DMS79 (cell line): ENCODE data around the gene NUMBL.
A peak's percentile ranks its signal among the peaks of the same experiment; 100 is the strongest.
"Not testable (repeated sequence)": the region's sequence is repeated elsewhere in the genome, so short reads cannot be mapped to it uniquely, and the experiment has no call there.

Experiments
- DNase-seq: peaks from one replicate; lab custom pipeline; 2025; lab: John Stamatoyannopoulos, UW

Gene NUMBL

GRCh38 chr19:40690050-40690692 is at the start of gene NUMBL:
Gene NUMBL (minus strand): TSS chr19:40690651. CDS start chr19:40690483, 168 bp downstream.
- DNase-seq, result no peak

DNA sequence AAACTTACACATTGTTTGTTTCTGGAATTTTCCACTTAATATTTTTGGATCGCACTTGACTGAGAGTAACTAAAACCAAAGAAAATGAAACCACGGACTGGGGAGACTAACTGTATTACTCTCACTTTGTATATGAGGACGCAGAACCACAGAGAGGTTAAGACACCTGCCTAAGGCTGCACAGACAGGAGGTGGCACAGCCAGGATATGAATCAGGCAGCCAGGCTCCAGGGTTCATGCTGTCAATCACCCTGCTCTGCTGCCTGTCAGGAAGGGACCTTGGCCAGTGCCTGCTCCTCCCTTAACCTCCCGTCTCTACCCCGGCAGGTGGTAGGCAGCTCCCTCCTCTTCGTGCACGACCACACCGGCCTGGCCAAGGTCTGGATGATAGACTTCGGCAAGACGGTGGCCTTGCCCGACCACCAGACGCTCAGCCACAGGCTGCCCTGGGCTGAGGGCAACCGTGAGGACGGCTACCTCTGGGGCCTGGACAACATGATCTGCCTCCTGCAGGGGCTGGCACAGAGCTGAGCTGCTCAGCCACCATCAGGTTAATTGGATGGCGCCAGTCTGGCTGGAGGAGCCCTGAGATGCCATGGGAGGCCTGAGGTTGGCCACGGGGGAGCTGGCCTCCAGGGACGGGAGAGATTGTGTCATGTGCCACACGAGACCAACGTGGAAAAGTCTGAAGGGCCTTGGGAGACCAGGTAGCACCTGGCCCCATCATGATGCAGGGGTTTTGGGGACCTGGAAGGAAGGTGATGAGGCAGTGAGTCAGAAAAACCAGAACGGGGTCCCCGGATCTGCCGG is 48.8 kb upstream of the NUMBL start:
- DNase-seq, result no peak

DNA sequence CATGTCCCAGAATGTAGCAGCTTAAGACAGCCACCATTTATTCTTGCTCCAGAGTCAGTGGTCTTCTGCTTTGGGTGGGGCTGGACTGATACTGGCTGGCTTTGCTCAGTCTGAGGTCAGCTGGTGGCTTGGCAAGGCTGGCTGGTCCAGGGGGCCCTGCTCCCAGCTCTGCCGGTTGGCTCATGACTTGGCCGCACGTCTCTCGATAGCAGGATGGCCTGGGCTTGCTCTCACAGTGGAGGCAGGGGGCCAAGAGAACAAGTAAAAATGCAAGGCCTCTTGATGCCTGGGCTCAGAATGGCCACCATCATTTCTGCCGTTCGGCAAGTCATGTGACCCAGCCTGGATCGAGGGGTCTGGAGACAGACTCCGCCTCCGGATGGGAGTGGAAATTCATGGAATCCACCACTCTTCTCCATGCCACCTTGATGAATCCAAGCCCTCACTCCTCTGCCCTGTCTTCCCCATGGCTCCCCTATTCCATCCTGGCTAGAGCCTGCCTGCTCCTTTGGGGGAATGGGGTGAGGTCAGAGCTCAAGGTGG is 46.7 kb upstream of the NUMBL start:
- no peak for DNase-seq

GRCh38 chr19:40736661-40737060 is 46.2 kb upstream of the NUMBL start:
- no peak for DNase-seq

DNA sequence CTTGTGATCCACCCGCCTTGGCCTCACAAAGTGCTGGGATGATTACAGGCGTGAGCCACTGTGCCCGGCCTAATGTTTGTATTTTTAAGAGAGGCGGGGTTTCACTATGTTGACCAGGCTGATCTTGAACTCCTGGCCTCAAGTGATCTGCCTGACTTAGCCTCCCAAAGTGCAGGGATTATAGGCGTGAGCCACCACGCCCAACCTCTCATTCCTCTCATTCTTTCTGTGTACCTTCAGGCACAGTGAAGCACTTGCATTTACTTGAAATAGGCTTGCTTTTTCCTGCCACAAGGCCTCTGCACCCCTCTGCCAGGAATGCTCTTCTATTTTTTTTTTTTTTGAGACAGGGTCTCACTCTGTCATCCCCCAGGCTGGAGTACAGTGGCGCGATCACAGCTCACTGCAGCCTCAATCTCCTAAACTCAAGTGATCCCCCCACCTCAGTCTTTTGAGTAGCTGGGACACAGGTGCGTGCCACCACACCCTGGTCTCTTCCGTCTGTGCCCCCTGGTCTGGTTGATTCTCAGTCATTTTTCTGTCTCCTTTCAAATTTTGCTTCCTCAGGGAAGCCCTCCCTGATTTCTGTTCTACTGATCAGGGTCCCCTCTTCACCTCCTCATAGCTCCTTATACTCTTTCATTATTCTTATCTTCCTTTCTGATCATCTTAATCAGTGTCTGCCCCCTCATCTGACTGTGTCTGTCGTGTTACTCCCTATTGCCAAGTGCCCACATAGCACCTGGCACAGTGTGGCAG is 44.7 kb upstream of the NUMBL start:
- DNase-seq, result no peak

DNA sequence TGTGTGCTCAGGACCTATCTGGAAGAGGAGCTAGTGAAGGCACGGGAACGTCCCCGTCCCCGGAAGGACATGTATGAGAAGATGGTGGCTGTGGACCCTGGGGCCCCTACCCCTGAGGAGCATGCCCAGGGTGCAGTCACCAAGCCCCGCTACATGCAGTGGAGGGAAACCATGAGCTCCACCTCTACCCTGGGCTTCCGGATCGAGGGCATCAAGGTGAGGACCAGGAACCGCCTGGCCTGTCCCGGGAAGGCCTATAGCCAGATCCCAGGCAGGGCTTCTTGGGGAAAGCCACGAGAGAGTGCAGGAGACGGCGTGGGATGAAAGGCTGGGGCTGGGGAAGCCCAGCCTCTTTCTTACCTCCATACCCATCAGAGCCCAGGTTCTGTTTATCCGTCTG is 42.7 kb upstream of the NUMBL start:
- no peak for DNase-seq

GRCh38 chr19:40732304-40732703 is 41.9 kb upstream of the NUMBL start:
- DNase-seq, result not testable (repeated sequence)

- DNase-seq, result not testable (repeated sequence)
These were observed 39.6 kb upstream of the NUMBL start for GRCh38 chr19:40730065-40730464.

DNA sequence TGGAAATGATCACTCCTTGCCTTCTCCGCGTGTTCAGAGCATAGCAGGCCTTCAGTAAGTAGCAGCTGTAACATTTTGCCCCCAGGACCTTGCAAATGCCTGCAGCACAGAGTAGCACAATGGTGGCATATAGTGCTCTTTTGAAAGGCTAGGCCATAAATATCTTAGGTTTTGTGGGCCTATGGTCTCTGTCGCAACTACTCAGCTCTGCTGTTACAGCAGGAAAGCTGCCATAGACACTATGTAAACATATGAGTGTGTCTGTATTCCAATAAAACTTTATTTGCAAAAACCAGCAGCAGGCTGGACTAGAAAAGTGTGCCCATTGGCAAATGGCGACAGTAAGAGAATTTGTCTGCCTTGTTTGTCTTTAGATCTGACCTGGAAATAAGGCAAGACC is 35.8 kb upstream of the NUMBL start:
- DNase-seq, result no peak

DNA sequence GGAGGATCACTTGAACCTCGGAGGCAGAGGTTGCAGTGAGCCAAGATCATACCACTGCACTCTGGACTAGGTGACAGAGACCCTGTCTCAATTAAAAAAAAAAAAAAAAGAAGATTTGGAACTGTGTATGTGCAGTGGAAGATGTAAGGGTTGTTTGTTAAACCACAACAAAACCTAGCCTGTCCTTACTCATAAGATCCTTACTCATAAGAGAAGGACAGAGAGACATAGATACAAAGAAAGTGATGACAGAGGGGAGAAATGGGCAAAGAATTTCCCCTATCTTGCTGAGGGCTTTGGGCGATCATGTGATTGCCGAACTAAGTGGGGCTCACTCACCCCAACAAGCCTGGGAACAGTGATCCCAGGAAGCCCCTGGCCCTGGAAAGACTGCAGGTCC is 34.4 kb upstream of the NUMBL start:
- DNase-seq, result no peak

DNA sequence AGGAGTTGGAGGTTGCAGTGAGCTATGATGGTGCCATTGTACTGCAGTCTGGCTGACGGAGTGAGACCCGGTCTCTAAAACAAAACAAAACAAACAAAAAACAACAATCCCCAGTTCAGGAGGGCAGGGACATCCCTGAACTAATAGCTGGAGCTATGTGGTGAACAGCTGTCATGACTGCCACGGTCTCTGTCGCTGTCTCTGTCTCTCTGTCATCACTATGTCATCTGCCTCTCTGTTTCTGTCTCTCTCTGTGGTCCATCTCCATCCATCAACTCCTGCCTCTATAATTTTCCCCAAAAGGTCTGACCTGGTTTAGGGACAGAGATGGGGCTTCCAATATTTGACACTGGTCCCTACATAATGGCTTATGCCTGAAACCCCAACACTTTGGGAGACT is 33.9 kb upstream of the NUMBL start:
- DNase-seq, result no peak

DNA sequence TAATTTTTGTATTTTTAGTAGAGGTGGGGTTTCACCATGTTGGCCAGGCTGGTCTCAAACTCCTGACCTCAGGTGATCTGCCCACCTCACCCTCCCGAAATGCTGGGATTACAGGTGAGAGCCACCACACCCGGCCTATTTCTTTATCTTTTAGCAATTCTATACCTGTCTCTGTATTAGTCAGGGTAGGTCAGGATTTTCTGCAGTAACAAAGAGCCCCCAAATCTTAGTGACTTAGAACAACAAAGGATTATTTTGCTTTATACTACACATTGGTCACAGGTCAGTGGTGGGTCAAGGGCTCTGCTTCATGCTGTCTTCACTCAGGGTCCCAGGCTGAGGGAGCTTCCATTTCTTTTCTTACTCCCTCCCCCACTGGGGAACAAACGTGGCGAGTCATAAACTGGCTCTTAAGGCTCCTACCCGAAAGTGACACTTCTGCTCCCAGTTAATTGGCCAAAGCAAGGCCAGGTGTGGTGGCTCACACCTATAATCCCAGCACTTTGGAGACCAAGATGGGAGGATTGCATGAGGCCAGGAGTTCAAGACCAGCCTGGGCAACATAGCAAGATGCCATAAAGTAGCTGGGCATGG is 33.3 kb upstream of the NUMBL start:
- DNase-seq, result no peak

DNA sequence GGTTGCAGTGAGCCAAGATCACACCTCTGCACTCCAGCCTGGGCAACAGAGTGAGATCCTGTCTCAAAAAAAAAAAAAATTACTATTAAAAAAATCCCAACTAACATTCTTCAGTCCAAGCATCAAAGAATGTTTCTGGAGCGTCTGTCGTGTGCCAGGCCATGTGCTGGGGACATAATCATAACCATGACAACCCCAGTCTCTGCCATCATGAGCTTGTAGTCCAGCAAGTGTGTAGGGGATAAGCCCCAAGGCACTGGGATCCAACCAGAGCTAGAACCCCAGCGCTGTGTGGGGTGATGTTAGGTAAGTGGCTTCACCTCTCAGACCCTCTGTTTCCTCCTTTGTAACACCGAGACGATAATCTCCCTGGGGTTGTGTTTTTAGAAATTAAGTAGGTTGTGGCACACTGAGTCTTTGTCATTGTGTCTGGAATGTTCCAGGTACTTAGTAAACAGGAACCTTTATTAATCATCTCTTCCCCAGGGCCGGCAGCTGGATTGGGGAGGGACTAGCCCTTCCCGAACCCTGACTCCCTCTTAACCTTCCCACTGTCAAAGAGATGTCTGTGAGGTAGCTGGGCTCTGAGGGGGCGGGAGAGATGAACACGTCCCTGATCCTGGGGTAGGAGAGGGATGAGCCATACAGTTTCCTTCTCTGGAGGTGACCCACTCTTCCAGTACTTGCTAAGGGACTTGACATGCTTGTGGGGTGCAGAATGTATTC is 31.6 kb upstream of the NUMBL start:
- no peak for DNase-seq

DNA sequence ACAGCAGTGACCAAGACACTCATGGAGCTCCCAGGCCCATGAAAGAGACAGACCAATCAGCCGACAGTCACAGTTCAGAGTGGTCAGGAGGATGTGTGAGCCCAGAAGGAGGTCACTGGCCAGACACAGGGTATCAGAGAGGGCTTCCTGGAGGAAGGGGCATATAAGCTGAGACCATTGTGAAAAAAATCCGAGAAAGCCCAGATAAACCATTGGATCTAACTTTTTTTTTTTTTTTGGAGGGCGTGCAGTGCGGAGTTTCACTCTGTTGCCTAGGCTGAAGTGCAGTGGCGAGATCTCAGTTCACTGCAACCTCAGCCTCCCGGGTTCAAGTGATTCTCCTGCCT is 30.7 kb upstream of the NUMBL start:
- DNase-seq, result no peak

GRCh38 chr19:40719414-40719894 is 29.0 kb upstream of the NUMBL start:
- DNase-seq, result no peak

DNA sequence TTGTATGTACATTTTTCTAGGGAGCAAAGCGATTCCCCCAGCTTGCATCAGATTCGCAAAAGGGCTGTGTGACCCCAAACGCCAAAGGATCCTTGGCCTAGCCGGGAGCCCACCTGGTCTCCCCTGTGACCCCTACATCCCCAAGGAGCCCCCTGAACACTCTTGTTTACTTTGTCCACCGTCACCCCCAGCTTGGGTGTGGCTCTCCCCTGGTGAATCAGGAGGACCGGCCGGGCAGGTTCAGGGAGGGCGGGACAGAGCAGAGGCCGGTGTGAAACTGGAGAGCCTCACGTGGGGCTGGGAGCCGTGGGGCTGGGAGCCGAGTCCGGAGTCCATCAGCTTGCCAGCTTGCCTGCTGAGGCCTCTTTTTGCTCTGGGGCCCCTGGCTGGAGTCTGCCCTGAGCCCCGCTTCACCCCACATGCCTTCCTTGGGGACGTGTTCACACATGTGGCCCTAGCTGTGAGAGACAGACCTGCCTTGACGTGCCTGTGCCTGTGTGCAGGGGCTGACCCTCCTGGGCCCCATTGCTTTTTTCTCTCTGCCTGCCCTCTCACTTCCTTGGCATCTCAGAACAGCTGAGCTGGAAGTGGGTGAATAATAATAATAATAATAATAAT is 28.4 kb upstream of the NUMBL start:
- DNase-seq, result peak; percentile 16

GRCh38 chr19:40717880-40718773 is 27.7 kb upstream of the NUMBL start:
- no peak for DNase-seq

DNA sequence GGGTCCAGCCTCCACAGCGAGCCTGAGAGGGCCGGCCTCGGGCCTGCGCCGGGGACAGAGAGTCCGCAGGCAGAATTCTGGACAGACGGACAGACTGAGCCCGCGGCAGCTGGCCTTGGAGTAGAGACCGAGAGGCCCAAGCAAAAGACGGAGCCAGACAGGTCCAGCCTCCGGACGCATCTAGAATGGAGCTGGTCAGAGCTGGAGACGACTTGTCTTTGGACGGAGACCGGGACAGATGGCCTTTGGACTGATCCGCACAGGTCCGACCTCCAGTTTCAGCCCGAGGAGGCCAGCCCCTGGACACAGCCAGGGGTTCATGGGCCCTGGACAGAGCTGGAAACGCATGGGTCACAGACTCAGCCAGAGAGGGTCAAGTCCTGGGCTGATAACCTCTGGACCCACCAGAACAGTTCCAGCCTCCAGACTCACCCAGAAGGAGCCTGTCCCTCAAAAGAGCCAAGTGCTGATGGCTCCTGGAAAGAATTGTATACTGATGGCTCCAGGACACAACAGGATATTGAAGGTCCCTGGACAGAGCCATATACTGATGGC is 27.0 kb upstream of the NUMBL start:
- no peak for DNase-seq

GRCh38 chr19:40716482-40717324 is 26.3 kb upstream of the NUMBL start, which contains the start of the genes COQ8B and ITPKC:
Gene COQ8B (minus strand): TSS chr19:40716886. CDS start chr19:40714632, 2,254 bp downstream.
Gene ITPKC (plus strand): TSS chr19:40717112. CDS start chr19:40717136, 24 bp downstream.
- DNase-seq, result peak; percentile 94
